ENCODE results near the gene ZNF385C.

GRCh38 chr17:42106009-42106408 is 7.7 kb upstream of the ZNF385C start:
- no peak for TF ChIP-seq POLR2AphosphoS5 (IDR thresholded peaks at IDR 0.05; ENCODE audit: borderline replicate concordance, low read depth, low read length)
- TF ChIP-seq EZH2 (IDR thresholded peaks at IDR 0.05): no peak
